GM12874 (cell line): Measurements from ENCODE around the gene KRTAP6-2.

Source experiments
- CTCF ChIP-seq: IDR thresholded peaks from 2 replicates; pipeline ENCODE4 v1.5.1; 2011; ENCODE audit warnings: low read depth, mild to moderate bottlenecking, control low read depth, low read length, moderate library complexity; ENCODE audit not compliant: insufficient read depth

The KRTAP6-2 gene

GRCh38 chr21:30612132-30612531 lies 13.4 kb upstream of the KRTAP6-2 start:
- no peak for TF ChIP-seq CTCF

GRCh38 chr21:30605968-30606367 lies 7.3 kb upstream of the KRTAP6-2 start:
- no peak for TF ChIP-seq CTCF

GRCh38 chr21:30600787-30601186 lies 2.1 kb upstream of the KRTAP6-2 start, which contains the start of gene KRTAP22-1:
Gene KRTAP22-1 (plus strand): TSS chr21:30601087.
- TF ChIP-seq CTCF: no peak

- TF ChIP-seq CTCF: no peak
Observed at GRCh38 chr21:30592140-30592539, 6.6 kb downstream of the KRTAP6-2 start, which contains the start of gene KRTAP6-3. Gene KRTAP6-3 (plus strand): TSS chr21:30592440. CDS start chr21:30592446, 6 bp downstream.

- no peak for TF ChIP-seq CTCF
Observed at GRCh38 chr21:30590297-30590696, 8.4 kb downstream of the KRTAP6-2 start, which contains the start of gene KRTAP22-2. Gene KRTAP22-2 (minus strand): TSS chr21:30590397.

GRCh38 chr21:30582870-30583269 lies 15.8 kb downstream of the KRTAP6-2 start:
- TF ChIP-seq CTCF: no peak

GRCh38 chr21:30580132-30580531 lies 18.6 kb downstream of the KRTAP6-2 start:
- no peak for TF ChIP-seq CTCF
